ENCODE data around the gene NEURL4. TPM values are rescaled to one million over a fixed set of nuclear protein-coding genes. Genes with fewer than 3 reads are reported as not detected.

Gene NEURL4
- total and polyA plus RNA-seq, 7 donors, result 20.7 to 53.8 (median 26.8) TPM

- H3K4me3 ChIP-seq, result peak overlapping the region; percentile 95
- H3K27ac ChIP-seq, result peak overlapping the region; percentile 92
- no peak for DNase-seq
- no peak for ATAC-seq
- intact Hi-C loops (cut with DNase I), result no loop called here
- H3K36me3 ChIP-seq (ENCODE audit: insufficient read depth in 1 of 2, low read depth in 1 of 2), result peaks cover 0 to 14% of the 10 kb centered on the region in 2 donors
- no peaks in the 10 kb centered on the region for H3K9me3 ChIP-seq
- TF ChIP-seq CTCF (IDR thresholded peaks at IDR 0.05), result no peak
- peaks cover 0 to 4% (median 0%) of the 10 kb centered on the region in 3 donors for H3K27me3 ChIP-seq (ENCODE audit: insufficient read depth in 3 of 3, low read length in 2 of 3)
- peaks cover 12% of the 10 kb centered on the region for H3K4me1 ChIP-seq
- WGBS, 3 donors, result 57 to 66% (median 63%) methylated on average over 13 of the region's 13 CpGs
These were observed 1.5 kb upstream of the NEURL4 start for GRCh38 chr17:7330638-7331015.

GRCh38 chr17:7329997-7330637 is 982 bp upstream of the NEURL4 start:
- Histone ChIP-seq H3K4me1 (peaks cover 12% of the 10 kb centered on the region), H3K36me3 (ENCODE audit: insufficient read depth in 1 of 2, low read depth in 1 of 2) (peaks cover 0 to 20% of the 10 kb centered on the region in 2 donors), H3K4me3 (peak overlapping the region; percentile 95), H3K27ac (peak overlapping the region; percentile 92), H3K27me3 (ENCODE audit: insufficient read depth in 3 of 3, low read length in 2 of 3) (peaks cover 0 to 2% (median 0%) of the 10 kb centered on the region in 3 donors), H3K9me3 (no peaks in the 10 kb centered on the region)
- 0 to 1% (median 1%) methylated on average over 33 to 34 of the region's 34 CpGs for WGBS, 3 donors
- no peak for TF ChIP-seq CTCF (IDR thresholded peaks at IDR 0.05)
- peak; percentile 80 to 88 for DNase-seq
- ATAC-seq, result peak; percentile 58 to 71 (median 60)
- intact Hi-C loops (cut with DNase I), result no loop called here

DNA sequence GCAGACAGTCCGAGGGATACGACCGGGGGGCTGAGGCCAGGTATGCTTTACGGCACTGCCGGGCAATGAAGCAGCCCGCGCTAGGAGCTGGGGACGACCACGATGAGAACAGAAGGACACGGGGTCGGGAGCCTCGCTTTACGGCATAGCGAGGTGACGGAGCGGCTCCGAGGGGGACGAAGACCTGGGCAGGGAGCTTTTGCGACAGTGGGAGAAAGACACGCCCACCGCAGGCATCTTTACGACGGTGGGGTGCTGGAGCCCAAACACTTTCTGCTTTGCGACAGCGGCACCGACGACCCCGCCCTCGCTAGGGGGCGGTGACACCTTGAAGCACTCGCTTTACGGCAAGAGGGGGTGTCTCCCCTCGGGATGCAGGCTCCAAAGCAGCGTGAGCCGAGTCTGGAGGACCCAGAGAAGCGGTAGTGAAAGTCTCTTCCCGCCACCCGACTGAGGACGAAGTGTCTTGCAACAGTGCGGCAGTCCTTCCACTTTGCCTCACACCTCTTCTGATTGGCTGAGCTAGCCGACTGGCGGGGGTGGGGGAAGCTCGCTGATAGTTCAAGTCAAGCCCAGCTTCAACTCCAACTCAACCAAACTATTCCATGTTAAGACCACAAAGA is 350 bp upstream of the NEURL4 start:
- Histone ChIP-seq H3K9me3 (no peaks in the 10 kb centered on the region), H3K27me3 (ENCODE audit: insufficient read depth in 3 of 3, low read length in 2 of 3) (no peaks in the 10 kb centered on the region), H3K36me3 (ENCODE audit: insufficient read depth in 1 of 2, low read depth in 1 of 2) (peaks cover 0 to 26% of the 10 kb centered on the region in 2 donors), H3K4me1 (peaks cover 12% of the 10 kb centered on the region), H3K4me3 (peak overlapping the region; percentile 95), H3K27ac (peak overlapping the region; percentile 92)
- 0% methylated on average over 40 to 43 of the region's 43 CpGs for WGBS, 3 donors
- peak; percentile 99 for DNase-seq
- ATAC-seq, result peak; percentile 86 to 93 (median 91)
- no peak for TF ChIP-seq CTCF (IDR thresholded peaks at IDR 0.05)
- intact Hi-C loops (cut with DNase I), result no loop called here

GRCh38 chr17:7328009-7328408 is 1.1 kb downstream of the NEURL4 start:
- no peak for DNase-seq
- intact Hi-C loops (cut with DNase I), result no loop called here
- 59 to 85% (median 77%) methylated on average over 1 of the region's 1 CpG for WGBS, 3 donors
- Histone ChIP-seq H3K36me3 (ENCODE audit: insufficient read depth in 1 of 2, low read depth in 1 of 2) (peaks cover 2 to 41% of the 10 kb centered on the region in 2 donors), H3K9me3 (no peaks in the 10 kb centered on the region), H3K4me3 (peak overlapping the region; percentile 95), H3K27ac (no peak overlapping the region), H3K27me3 (ENCODE audit: insufficient read depth in 3 of 3, low read length in 2 of 3) (no peaks in the 10 kb centered on the region), H3K4me1 (peaks cover 12% of the 10 kb centered on the region)
- TF ChIP-seq CTCF (IDR thresholded peaks at IDR 0.05), result no peak
- ATAC-seq, result no peak

Data from psoas muscle (tissue), 8 donors.